ENCODE data around the gene C15orf40.
"Not testable (repeated sequence)": the region's sequence is repeated elsewhere in the genome, so short reads cannot be mapped to it uniquely, and the experiment has no call there.

The C15orf40 gene

DNA sequence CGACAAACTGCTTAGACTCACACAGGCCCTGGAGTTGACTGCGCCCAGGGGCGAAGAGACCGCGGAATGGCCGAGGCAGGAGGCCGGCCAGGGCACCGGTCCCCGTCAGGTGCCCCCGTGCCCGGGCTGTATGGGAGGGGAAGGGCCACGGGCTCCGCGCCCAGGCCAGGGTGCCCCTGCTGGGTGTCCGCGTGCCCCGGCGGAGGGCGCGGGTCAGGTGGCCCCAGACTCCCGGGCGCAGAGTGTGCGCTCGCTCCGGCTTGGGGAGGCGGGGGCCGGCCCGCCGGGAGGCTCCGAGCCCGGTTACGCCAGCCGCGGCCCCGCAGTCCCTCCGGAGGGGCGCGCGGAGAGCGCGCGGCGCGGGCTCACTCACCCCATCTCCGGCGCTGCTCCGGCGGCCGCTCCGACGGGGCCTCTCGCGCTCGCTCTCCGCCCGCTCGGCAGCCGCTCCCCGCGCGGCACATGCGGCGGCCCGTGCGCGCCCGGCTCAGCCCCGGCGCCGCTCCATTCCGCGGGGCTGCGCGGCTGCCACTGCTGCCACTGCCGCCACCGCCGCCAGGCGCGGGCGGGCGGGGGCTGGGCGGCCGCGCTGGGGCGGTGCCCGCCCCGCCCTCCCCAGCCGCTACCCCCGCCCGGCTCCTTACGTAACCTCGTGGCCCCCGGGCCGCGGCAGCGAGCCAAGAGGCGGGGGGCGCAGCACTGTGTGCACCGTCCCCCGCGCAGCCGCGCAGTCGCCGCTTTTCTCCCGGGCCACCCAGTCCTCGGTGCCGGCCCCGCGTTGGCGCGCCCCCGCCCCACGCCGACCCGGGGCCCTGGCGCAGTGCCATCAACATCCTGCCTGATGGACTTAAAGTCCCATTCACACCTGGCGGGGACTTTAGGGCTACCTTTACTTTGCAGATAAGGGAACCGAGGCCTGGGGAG lies 59.0 kb downstream of the C15orf40 start, which contains the start of gene HOMER2:
HOMER2 (minus strand) TSS at position 563 of the 924 bp plus-strand sequence; CDS start at position 378, 185 bp downstream.
- no peak for DNase-seq (ENCODE audit: low read depth in 2 of 2)

DNA sequence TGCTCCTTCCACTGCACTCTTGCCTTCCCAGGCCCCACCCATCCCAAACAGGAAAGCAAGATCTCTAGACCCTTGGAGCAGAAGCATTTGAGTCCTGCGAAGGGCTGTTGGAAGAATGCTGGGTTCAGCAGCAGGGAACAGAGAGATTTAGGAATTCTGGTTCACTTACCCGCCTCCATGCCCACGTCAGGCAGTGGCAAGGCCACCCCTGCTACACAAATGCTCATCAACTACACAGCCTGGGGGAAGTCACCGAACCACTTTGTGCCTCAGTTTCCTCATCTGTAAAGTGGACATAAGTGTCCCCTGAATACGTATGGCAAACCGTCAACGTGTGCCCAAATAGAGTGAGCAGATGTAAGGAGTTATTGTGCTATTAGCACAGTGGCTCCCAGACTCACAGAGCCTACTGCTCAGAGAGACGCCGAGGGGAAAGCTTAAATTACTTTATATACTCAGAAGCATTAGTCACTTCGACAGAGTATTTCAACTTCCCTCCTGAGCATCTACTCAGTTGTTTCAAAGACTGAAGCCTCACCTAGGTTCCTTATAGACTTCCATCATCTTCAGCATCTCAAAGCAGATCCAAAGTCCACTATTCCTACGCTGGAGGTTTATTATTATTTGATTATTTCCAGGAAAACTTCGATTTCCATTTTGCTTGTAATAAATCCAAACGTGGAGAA lies 59.8 kb downstream of the C15orf40 start:
- no peak for DNase-seq (ENCODE audit: low read depth in 2 of 2)

DNA sequence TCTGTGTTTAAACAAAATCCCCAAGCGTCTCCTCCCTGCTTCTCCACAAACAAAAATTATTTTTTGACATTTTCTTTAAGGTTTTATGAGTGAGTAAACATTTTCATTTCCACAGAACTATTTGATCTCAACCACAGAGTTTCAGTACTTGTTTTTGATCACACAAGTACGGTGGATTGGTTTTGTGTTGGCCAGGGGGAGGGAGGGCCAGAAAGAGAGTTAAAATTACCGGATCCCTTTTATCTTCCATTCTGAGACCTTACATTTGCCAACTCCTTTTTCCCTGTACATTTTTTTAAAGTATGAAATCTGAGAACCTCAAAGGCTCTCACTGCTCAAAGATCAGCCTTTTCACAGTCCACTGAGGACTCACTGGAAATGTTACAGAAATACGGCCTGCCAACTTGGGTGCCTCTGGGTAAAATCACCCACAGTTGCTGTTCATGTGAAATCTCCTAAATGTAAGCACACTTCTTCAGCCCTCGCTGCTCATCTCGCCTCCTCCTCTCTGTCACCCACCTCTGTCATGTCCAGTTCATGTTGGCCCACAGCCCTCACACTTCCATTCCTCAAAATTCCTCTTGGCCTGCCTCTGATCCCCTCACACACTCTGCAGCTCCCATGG lies 60.6 kb downstream of the C15orf40 start:
- no peak for DNase-seq (ENCODE audit: low read depth in 2 of 2)

DNA sequence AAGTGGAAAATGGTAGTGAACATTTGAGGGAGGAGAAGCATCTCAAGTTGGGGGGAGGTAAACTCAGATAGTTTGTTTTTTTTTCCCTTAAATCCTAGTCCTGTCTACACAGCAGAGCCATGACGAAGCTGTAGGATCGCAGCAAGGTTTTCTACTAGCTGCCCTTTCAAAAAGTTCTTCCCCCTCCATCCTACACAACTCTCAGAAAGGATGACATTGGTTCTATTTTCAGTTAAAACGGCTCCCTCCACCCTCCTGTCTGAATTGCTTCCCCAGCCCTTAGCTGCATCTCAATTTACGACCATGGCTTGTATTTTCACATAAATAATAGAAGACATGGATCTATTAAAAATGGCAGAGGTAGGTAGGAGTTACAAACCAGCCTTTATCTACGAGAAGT lies 61.1 kb downstream of the C15orf40 start:
- DNase-seq (ENCODE audit: low read depth in 2 of 2) = no peak

DNA sequence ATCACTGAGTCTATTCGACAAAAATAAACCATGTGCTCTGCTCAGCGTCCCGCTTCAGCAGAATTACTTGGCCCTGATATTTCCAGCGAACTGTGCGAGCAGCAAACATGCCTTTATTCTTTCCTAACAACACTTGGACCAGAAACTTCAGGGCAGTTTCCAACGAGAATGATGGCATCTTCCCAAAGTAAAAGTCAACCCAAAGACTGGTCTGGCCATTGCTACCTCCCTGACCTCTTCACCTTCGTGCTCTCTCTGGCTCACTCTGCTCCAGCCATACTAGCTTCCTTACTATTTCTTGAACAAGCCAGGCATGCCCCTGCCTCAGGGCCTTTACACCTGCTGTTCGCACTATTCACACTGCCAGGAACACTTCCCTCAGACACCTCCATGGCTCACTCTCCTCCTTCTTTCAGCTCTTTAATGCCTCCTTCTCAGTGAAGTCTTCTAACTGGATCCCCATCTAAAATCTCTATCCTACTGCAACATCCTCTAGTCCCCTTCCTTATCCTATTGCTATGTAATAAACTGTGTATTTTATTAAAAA lies 65.2 kb downstream of the C15orf40 start:
- no peak for DNase-seq (ENCODE audit: low read depth in 2 of 2)

DNA sequence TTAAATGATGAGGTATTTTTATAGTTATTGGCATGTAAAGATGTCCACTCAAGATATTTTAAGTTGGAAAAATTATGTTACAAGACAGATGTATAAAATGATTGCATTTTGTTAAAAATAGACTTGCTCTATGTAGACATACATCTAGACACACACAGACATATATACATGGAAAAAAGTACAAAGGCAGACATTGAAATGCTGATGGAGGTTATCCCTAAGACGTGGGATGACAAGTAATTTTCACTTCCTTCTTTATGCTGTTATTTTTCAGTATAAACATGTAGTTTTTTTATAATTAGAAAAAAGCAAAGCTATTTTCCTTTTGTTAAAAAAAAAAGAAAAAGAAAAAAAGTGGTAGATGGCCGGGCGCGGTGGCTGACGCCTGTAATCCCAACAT lies 66.1 kb downstream of the C15orf40 start:
- DNase-seq (ENCODE audit: low read depth in 2 of 2) = no peak

DNA sequence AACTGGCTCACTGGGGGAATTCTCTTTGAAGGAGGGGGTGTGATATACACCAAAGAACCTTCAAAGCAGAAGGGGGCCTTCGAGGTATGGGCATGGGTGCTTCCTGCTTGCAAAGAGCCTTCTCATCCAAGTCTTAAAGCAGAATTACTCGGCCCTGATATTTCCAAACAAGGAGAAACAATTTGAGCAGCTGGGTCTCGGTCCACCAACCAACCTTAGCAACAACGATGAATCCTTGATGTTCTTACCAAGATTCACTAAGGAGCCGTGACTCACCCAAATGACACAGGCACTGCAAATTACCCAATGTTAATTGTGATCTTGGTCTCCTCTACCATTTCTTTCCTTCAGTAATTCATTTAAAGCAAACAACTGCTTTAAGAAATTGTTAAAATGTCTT lies 66.6 kb downstream of the C15orf40 start:
- DNase-seq (ENCODE audit: low read depth in 2 of 2) = no peak

DNA sequence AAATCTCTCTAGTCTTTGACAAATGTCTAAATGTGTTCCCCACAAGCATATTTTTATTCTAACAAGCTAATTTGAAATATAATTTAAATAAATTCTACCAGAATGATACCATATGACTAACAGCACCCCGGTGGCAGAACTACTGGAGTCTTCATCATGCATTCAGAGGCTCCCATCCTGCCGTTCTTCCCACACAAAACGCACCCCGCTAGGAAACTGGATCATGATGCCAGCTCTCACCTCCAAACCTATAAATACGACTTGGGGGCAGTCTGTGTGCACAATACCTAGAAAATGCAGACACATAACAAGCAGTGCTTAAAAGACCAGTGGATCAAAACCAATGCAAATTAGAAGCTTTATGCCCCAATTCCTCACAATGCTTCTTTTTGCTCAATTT lies 67.4 kb downstream of the C15orf40 start:
- no peak for DNase-seq (ENCODE audit: low read depth in 2 of 2)

DNA sequence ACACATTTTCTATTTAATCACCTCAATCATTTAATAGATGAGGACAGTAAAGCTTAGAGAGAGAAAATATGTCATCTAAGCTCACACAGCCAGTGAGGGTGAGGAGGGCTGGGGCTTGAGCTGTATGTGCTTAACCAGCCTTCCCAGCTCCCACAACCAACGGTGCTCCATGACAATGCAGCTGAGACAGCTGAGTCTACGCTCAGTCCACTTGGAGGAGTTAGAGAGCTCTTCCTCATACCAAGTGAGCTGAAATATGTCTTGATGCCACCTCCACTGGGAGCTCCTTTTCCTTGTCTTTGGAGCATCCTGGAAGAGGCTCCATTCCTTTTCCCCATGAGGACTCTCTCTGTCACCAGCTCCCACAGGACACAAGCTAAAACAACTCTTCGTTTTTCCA lies 68.3 kb downstream of the C15orf40 start:
- no peak for DNase-seq (ENCODE audit: low read depth in 2 of 2)

DNA sequence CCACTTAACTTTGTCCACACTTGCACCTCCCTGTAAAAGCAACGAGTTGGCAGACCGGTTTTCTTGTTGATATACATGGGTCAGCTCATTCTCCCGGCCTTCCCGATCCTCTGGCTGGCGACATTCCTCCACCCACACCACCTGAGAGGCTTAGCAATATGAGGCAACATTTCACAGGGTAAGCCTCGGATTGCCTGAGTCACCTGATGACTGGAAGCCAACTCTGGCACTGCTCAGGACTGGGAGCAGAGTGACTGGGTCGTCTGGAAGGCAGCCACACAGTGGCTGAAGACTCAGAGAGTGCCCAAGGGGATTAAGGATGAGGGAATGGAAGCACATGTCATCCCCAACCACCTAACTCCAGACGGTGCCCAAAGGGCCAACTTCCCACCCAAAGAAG lies 68.7 kb downstream of the C15orf40 start:
- DNase-seq (ENCODE audit: low read depth in 2 of 2) = no peak

DNA sequence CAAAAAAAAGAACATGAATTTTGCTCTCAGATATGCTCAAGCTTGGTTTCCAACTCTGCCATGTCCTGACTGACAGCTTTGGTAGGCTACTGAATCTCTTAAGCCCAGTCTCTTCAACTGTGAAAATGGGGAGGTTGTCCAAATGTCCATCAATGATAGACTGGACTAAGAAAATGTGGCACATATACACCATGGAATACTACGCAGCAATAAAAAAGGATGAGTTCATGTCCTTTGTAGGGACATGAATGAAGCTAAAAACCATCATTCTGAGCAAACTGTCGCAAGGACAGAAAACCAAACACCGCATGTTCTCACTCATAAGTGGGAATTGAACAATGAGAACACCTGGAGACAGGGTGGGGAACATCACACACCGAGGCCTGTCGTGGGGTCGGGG lies 71.8 kb downstream of the C15orf40 start:
- not testable (repeated sequence) for DNase-seq (ENCODE audit: low read depth in 2 of 2)

Data from activated CD8-positive, alpha-beta memory T cell treated with anti-CD3 and anti-CD28 coated beads for 4 hours (primary cell).